AG09309 (cell line): ENCODE data around the gene TMEM205.

Experiments used
- DNase-seq: peaks from one replicate; pipeline ENCODE4 v3.0.0-alpha.2; 2010; ENCODE audit warnings: low read depth
- H3K4me3 ChIP-seq: 2 replicates; pipeline ENCODE4 v1.5.1; 2011; ENCODE audit warnings: mild to moderate bottlenecking, low read depth, low read length, moderate library complexity; ENCODE audit not compliant: control insufficient read depth
- TF ChIP-seq, protein P1 (sequence below): IDR thresholded peaks from 2 replicates; pipeline ENCODE4 v1.5.1; 2011; ENCODE audit warnings: mild to moderate bottlenecking, low read depth, low read length, inconsistent platforms; ENCODE audit not compliant: insufficient read depth, control insufficient read depth; ENCODE audit errors: missing control alignments

TMEM205 gene

DNA sequence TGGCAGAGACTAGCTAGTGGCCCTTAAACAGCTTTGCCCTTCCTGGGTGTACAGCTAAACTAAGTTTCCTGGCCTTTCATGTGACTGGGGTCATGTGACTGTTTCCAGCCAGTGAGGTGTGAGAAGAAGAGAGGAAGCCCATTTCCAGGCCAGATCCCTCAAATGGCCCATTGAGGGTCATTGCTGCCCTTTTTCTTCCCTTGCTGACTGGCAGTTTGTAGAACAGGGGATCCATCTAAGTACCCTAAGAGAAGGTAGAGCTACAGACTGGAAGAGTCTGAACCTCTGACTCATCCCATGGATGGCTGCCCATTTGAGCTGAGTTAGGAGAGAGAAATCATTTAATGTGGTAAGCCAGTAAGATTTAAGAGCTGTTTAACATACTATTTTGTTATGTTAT, 31.2 kb upstream of the TMEM205 start:
- H3K4me3 ChIP-seq, result no peak overlapping the region
- peak; percentile 73 for DNase-seq
- TF ChIP-seq, protein P1, sequence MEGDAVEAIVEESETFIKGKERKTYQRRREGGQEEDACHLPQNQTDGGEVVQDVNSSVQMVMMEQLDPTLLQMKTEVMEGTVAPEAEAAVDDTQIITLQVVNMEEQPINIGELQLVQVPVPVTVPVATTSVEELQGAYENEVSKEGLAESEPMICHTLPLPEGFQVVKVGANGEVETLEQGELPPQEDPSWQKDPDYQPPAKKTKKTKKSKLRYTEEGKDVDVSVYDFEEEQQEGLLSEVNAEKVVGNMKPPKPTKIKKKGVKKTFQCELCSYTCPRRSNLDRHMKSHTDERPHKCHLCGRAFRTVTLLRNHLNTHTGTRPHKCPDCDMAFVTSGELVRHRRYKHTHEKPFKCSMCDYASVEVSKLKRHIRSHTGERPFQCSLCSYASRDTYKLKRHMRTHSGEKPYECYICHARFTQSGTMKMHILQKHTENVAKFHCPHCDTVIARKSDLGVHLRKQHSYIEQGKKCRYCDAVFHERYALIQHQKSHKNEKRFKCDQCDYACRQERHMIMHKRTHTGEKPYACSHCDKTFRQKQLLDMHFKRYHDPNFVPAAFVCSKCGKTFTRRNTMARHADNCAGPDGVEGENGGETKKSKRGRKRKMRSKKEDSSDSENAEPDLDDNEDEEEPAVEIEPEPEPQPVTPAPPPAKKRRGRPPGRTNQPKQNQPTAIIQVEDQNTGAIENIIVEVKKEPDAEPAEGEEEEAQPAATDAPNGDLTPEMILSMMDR, result no peak

DNA sequence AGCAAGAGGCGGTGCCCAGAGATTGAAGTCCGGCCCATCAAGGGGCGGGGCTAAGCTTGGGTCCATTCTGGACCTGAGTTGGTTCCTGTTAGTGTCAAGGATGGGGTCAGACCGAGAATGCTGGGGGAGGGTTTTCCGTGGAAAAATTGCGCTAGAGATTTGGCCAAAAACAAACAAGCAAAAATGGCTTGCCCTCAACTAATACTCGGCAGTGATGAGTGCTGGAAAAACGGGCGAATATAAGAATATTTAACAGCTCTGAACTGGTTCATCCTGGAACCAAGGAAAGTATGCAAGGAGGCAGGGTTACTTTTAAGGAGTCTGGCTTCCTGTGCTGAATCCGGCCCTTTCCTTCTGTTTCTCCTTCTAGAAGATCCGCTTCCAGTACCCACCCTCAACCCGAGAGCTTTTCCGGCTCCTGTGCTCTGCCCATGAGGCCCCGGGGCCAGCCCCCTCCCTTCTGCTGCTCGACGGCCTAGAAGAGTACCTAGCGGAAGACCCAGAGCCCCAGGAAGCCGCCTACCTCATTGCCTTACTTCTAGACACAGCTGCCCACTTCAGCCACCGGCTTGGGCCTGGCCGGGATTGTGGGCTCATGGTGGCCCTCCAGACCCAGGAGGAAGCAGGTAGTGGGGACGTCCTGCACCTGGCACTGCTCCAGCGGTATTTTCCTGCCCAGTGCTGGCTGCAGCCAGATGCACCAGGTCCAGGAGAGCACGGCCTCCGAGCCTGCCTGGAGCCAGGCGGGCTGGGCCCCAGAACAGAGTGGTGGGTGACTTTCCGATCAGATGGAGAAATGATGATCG, 29.3 kb upstream of the TMEM205 start:
- no peak for DNase-seq
- H3K4me3 ChIP-seq, result peak overlapping the region; percentile 38
- TF ChIP-seq, protein P1, result no peak

DNA sequence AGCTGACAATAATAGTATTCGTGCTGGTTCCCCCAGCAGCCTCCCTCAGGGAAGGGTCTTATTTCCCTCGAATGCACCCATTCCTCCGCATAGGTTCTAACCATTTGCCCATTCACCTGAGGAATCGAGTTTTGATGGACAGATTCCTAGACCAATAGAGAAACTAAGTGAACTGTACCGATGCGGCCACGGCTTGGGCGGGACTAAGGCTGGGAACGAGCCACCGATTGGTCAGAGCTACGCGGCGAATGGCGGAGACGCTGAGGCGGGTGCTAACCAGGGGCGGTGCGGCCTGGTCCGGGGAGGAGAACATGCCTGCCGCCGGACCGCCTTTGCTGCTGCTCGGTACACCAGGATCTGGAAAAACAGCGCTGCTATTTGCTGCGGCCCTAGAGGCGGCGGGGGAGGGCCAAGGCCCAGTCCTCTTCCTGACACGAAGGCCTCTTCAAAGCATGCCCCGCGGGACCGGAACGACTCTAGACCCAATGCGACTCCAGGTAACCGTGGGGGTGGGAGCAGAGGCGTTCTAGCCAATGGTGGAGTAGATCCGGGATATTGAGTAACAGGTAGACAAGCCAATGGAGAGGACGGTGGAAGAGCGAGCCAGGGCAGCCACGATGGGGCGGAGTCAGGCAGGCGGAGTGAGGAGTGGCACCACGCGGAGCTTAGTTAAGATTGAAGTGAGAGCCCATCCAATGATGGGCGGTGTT, 28.5 kb upstream of the TMEM205 start, which contains the start of gene SWSAP1:
TSS of gene SWSAP1 (plus strand) at position 234 of the 710 bp plus-strand sequence. CDS start at position 249, 15 bp downstream.
- peak; percentile 99 for DNase-seq
- TF ChIP-seq, protein P1, result no peak
- H3K4me3 ChIP-seq, result peak within 1 kb of the TSS; percentile 61

DNA sequence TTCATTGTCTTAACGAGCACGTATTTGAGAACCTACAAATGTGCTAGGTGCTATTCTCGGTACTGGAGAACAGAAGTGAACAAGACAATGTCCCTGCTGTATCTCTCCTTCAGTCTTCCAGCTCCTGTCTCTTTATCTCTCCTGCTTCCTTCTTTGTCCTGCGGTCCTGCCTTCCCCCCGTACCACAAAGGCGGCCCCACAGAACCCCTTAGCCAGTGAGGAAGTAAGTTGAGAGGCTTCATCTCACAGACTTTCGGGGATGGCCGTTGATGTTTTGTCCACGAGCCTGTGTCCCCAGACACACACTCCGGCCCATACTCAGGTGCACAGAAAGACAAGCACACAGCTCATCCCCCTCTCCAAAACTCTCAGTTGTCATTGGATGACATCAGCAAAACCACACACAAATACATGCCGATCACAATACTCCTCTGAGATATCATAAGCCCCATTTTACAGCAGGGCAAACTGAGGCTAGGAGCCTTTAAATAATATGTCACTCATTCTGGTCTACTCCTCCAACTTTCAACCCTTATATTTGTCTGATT, 27.9 kb upstream of the TMEM205 start:
- TF ChIP-seq, protein P1, result no peak
- H3K4me3 ChIP-seq, result peak overlapping the region; percentile 61
- DNase-seq, result no peak

DNA sequence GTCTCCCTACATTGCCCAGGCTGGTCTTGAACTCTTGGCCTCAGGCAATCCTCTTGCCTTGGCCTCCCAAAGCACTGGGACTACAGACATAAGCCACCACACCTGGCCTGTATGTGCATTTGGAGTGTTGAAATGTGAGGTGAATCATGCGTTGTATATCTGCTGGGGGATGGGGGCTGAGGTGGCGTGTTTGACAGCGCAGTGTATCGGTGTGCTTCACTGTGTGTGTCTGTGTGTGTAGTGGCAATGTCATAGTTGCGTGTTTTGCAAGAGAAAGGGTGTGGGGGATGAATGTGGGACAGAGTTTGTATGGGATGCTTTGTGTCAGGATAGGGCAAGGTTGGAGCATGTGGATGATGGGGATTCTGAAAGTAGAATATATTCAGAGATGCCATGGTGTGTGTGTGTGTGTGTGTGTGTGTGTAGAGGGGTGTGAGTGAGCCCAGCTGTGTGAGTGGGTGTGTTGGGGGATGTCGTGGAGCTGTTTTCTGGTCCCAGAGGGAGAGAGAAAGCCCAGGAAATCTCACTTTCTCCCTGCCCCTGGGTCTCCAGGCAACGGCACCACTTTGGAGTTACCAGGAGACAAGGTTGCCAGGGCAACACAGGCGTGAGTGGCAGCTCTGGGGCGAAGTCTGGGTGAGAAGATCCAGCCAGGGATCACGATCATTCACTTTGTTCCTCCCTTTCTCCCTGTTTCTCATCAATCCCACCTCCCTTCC, 27.3 kb upstream of the TMEM205 start:
- DNase-seq, result no peak
- H3K4me3 ChIP-seq, result no peak overlapping the region
- TF ChIP-seq, protein P1, result no peak

DNA sequence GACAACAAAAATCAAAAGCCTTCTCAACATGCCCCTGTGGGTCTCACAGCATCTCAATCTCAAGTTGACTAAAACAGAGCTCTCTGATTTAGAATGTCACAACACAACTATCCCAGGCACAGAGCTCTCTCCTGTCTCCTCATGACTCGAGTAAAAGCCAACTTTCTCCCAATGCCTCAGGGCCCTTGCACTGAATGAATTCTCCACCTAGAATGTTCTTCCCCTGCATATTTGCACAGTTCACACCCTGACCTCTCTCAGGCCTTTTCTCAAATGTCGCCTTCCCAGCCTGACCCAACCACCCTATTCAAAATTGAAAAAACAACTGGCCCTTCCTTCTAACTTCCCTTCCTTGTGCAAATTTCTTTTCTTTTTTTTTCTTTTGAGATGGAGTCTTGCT, 24.7 kb upstream of the TMEM205 start:
- TF ChIP-seq, protein P1, result no peak
- DNase-seq, result no peak
- no peak overlapping the region for H3K4me3 ChIP-seq
